AG04450 (cell line): ENCODE results near the gene FN3K. TPM values are rescaled to one million over a fixed set of nuclear protein-coding genes. Genes with fewer than 3 reads are reported as not detected.

Experiments used
- CTCF ChIA-PET: fragments of 300-600, 350-600 bp; formaldehyde crosslinking; extraction: SDS; loops from one replicate; lab custom pipeline; 2022; ENCODE audit warnings: antibody characterized with exemption, inconsistent platforms; lab: Charles Lee
- POLR2A ChIA-PET: fragments of 350-600 bp; formaldehyde crosslinking; extraction: SDS; loops from one replicate; lab custom pipeline; 2021; ENCODE audit warnings: antibody characterized with exemption, inconsistent platforms; lab: Yijun Ruan, JAX
- DNase-seq: peaks from one replicate; pipeline ENCODE4 v3.0.0-alpha.2; 2011; ENCODE audit warnings: low read depth, low spot score
- H3K27ac ChIP-seq: one replicate; pipeline ENCODE4 v1.5.1; 2012; ENCODE audit warnings: low read depth, low read length, control low read depth
- H3K27me3 ChIP-seq: one replicate; pipeline ENCODE4 v1.6.0; 2012; ENCODE audit warnings: low read length; ENCODE audit not compliant: control insufficient read depth, insufficient read depth
- H3K4me3 ChIP-seq: 2 replicates; pipeline ENCODE4 v1.5.1; 2011; ENCODE audit warnings: mild to moderate bottlenecking, low read depth, low read length, control low read depth
- H3K9me3 ChIP-seq: 2 replicates; pipeline ENCODE4 v1.5.1; 2012; ENCODE audit warnings: low read length; ENCODE audit not compliant: control insufficient read depth, insufficient read depth
- CTCF ChIP-seq: IDR thresholded peaks from 2 replicates; pipeline ENCODE4 v1.5.1; 2011; ENCODE audit warnings: low read depth, low read length, control low read depth, inconsistent platforms
- polyA minus RNA-seq: library from RNA; depleted of rRNA, polyadenylated mRNA; stranded (reverse); fragments of >200 nt; gene quantifications from 2 replicates; pipeline ENCODE4 v1.2.3, GENCODE V29; 2011; rRNA and poly(A)+ RNA removed
- polyA plus RNA-seq: library from polyadenylated mRNA; depleted of rRNA; stranded (reverse); fragments of >200 nt; gene quantifications from 2 replicates; pipeline ENCODE4 v1.2.3, GENCODE V29; 2011; rRNA removed

Gene FN3K
- polyA plus RNA-seq (1.6 TPM in 2 replicates), polyA minus RNA-seq (1.9 and 2.0 TPM in 2 replicates)

- CTCF ChIA-PET: interaction anchor here (0.5 to 0.6 kb wide), 2 partner anchors 33 to 383 kb away, joined by 4 read pairs; no protein-coding TSS in a partner anchor
- Histone ChIP-seq H3K27me3 (no peaks in the 10 kb centered on the region), H3K4me3 (peak within 1 kb of the TSS; percentile 62), H3K9me3 (peaks cover 34% of the 10 kb centered on the region), H3K27ac (no peak within 1 kb of the TSS)
- TF ChIP-seq CTCF: no peak
- peak; percentile 33 for DNase-seq
- POLR2A ChIA-PET: no interaction called here
Observed at GRCh38 chr17:82734987-82735866, at the start of gene FN3K. Gene FN3K (plus strand): TSS chr17:82735615. CDS start chr17:82735637, 22 bp downstream.

GRCh38 chr17:82686366-82687324 is 48.8 kb upstream of the FN3K start:
- no peak for TF ChIP-seq CTCF
- H3K4me3 ChIP-seq: no peak overlapping the region
- ChIA-PET CTCF (no interaction called here), POLR2A (interaction anchor here (0.6 kb wide), 1 partner anchor 20 kb away, joined by 3 read pairs; no protein-coding TSS in a partner anchor)
- DNase-seq: no peak
- no peaks in the 10 kb centered on the region; the same call in 1 of the 2 replicates for H3K9me3 ChIP-seq
- H3K27me3 ChIP-seq: no peaks in the 10 kb centered on the region
- H3K27ac ChIP-seq: no peak overlapping the region

GRCh38 chr17:82687375-82687861 is 48.0 kb upstream of the FN3K start:
- ChIA-PET CTCF (no interaction called here), POLR2A (no interaction called here)
- no peak for TF ChIP-seq CTCF
- Histone ChIP-seq H3K9me3 (no peaks in the 10 kb centered on the region; the same call in 1 of the 2 replicates), H3K4me3 (no peak overlapping the region), H3K27ac (no peak overlapping the region), H3K27me3 (no peaks in the 10 kb centered on the region)
- no peak for DNase-seq

- Histone ChIP-seq H3K4me3 (no peak overlapping the region), H3K27ac (no peak overlapping the region), H3K9me3 (no peaks in the 10 kb centered on the region; the same call in 1 of the 2 replicates), H3K27me3 (no peaks in the 10 kb centered on the region)
- no peak for TF ChIP-seq CTCF
- DNase-seq: no peak
- CTCF ChIA-PET: no interaction called here
- POLR2A ChIA-PET: no interaction called here
Observed at GRCh38 chr17:82687871-82688270, 47.5 kb upstream of the FN3K start.
